ENCODE results near the gene MCM3AP. TPM values are rescaled to one million over a fixed set of nuclear protein-coding genes. Genes with fewer than 3 reads are reported as not detected.

MCM3AP gene
- total RNA-seq, 2 donors from 2014 or later = 84.3 to 101 TPM

GRCh38 chr21:46229133-46229922 is 56.1 kb downstream of the MCM3AP start:
- ATAC-seq (ENCODE audit: insufficient number of reproducible peaks, low FRiP score, low read depth) (peak; percentile 1), DNase-seq (ENCODE audit: low spot score) (no peak)
- peak; percentile 66 for TF ChIP-seq CTCF (IDR thresholded peaks at IDR 0.05)
- no peaks in the 10 kb centered on the region for H3K9me3 ChIP-seq
- no peaks in the 10 kb centered on the region for H3K27me3 ChIP-seq (replicated peaks; ENCODE audit: insufficient read depth)
- H3K36me3 ChIP-seq = no peaks in the 10 kb centered on the region
- H3K27ac ChIP-seq = peak overlapping the region; percentile 66 to 69
- H3K4me3 ChIP-seq = peak overlapping the region; percentile 98
- H3K4me1 ChIP-seq (ENCODE audit: control insufficient read depth in 1 of 2, low read depth in 2 of 2) = peaks cover 30 to 31% of the 10 kb centered on the region in 2 donors

- Histone ChIP-seq H3K36me3 (no peaks in the 10 kb centered on the region), H3K27ac (peak within 1 kb of the TSS; percentile 77 to 91), H3K27me3 (replicated peaks; ENCODE audit: insufficient read depth) (no peaks in the 10 kb centered on the region), H3K9me3 (no peaks in the 10 kb centered on the region), H3K4me1 (ENCODE audit: control insufficient read depth in 1 of 2, low read depth in 2 of 2) (peaks cover 30 to 31% of the 10 kb centered on the region in 2 donors), H3K4me3 (peak within 1 kb of the TSS; percentile 98)
- peak; percentile 67 for ATAC-seq (ENCODE audit: insufficient number of reproducible peaks, low FRiP score, low read depth)
- no peak for TF ChIP-seq CTCF (IDR thresholded peaks at IDR 0.05)
- peak; percentile 93 for DNase-seq (ENCODE audit: low spot score)
These were observed 56.9 kb downstream of the MCM3AP start, which contains the start of gene LSS for GRCh38 chr21:46228345-46229051. Gene LSS, minus strand, starts transcription at chr21:46228774. Its CDS starts 29 bp downstream, at chr21:46228745.

DNA sequence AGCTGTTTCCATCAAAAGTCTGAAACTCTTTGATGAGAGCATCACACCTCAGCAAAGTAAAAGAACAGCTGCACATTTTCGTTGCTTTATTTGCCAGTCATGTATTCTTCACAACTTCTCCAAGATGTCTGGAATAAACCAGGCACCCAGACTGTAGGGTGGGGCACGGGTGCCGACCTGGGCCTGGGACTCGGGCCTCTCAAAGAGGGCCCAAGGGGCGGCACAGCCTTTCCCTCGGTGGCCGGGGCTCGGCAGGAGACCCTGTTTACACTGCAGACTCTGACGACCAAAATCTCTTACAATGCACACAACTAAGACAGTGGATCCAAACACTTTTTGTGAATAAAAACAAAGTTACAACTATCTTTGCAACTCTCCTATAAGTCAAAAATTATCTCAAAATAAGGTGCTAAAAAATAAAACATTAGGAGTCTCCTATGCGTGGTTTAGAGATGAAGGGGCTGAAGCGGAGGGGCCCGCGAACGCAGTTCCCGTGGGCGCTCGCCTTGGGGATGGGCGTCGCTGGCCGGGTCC is 57.5 kb downstream of the MCM3AP start:
- peak overlapping the region; percentile 77 to 91 for H3K27ac ChIP-seq
- H3K4me1 ChIP-seq (ENCODE audit: control insufficient read depth in 1 of 2, low read depth in 2 of 2) = peaks cover 30 to 31% of the 10 kb centered on the region in 2 donors
- H3K4me3 ChIP-seq = peak overlapping the region; percentile 98
- no peaks in the 10 kb centered on the region for H3K27me3 ChIP-seq (replicated peaks; ENCODE audit: insufficient read depth)
- H3K36me3 ChIP-seq = no peaks in the 10 kb centered on the region
- H3K9me3 ChIP-seq = no peaks in the 10 kb centered on the region
- DNase-seq (ENCODE audit: low spot score) (no peak), ATAC-seq (ENCODE audit: insufficient number of reproducible peaks, low FRiP score, low read depth) (no peak)
- no peak for TF ChIP-seq CTCF (IDR thresholded peaks at IDR 0.05)

DNA sequence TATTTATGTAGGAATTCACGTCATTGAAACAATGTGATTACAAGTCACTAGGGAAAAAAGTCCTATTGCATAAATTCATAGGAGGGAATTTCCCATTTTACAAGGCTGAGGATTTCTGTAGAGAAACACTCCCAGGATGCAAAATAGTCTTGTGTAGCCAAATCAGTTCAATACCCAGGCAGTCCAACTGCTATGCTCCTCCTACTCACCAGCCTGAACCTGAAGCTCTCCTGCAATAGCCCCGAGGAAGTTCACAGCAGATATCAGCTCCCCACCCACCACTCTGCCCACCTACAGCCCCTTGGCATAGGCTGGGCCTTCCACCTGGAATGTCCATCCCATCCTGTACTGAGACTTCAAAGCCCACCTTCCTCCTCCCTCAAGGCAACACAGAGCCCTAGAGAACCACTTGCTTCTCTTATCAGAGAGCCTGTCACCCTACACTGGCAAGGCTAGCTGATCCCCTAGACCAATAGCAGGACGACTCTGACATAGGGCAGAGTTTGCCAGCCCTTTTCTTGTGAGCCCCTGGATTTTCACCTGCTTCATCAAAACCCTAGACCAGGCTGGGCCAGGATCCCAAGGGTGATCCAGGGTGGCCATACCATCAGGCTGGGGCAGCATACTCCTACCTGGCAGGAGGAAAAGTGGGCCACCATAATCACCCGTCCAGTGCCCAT is 58.4 kb downstream of the MCM3AP start:
- no peaks in the 10 kb centered on the region for H3K27me3 ChIP-seq (replicated peaks; ENCODE audit: insufficient read depth)
- no peak for DNase-seq (ENCODE audit: low spot score)
- H3K27ac ChIP-seq = peak overlapping the region; percentile 30 to 91
- peaks cover 30 to 31% of the 10 kb centered on the region in 2 donors for H3K4me1 ChIP-seq (ENCODE audit: control insufficient read depth in 1 of 2, low read depth in 2 of 2)
- H3K4me3 ChIP-seq = peak overlapping the region; percentile 98
- TF ChIP-seq CTCF (IDR thresholded peaks at IDR 0.05) = no peak
- ATAC-seq (ENCODE audit: insufficient number of reproducible peaks, low FRiP score, low read depth) = no peak
- no peaks in the 10 kb centered on the region for H3K36me3 ChIP-seq
- no peaks in the 10 kb centered on the region for H3K9me3 ChIP-seq
